ENCODE measurements around the gene TSPEAR.

TSPEAR gene

DNA sequence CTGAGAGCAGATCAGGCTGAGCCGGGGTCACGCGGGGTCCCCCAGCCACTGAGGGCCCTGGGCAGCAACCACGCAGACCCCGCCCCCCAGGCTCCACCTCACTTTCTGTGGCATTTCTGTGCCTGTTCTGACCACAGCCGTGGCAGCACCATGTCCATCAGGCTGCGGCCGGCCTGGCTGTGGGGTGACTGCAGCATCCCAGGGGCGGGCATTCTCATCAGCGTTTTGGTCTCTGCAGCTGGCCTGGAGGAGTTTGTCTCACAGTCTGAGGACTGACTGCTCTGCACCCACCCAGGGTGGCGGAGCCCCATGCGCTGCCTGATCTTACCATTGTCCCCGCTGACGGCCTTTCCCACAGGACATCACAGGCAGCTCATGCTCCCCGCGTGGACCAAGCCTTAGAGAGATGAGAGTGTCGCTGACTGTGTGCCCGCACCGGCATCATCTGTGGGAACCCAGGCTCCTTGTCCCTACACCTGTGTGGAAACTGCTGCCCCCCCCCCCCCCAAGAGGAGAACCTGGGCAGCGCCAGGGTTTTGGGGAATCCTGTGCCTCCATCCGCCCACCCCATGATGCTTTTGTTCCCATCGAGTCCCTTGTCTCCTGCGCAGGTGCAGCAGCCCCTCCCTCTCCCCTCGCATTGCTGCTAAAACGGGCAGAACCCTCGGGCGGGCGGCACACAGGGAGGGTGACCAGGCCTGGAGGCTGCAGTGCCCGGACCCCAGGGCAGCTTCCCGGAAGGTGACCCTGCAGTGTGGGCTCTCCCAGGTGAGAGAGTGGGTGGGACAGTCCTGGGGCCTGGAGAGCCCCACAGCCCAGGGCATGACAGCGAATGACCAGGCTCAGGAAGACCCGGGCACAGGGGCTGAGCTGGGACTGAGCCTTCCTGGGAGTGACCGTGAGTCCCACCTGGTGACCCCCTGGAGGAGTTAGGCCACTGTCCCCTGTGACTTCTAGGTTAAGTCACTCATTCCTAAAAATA is 173.2 kb downstream of the TSPEAR start:
- DNase-seq: no peak

DNA sequence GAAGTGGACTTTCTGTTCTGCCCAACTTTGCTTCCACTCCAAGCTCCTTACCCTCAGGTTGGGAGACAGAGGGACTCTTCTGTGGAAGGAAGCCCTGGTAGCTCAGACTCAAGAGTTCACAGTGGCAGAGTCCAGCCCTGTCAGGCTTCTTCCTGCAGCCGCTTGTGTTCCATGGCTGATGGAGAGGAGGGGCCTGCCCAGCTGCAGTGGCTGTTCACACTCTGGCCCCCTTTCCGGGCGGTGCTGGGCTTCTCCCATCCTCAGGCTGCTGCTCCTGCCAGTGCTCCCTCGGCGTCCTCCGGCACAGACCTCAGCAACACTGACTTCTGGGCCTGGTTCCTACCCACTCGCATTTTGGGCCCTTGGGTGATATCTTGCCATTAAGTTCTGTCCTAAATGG is 175.4 kb downstream of the TSPEAR start:
- DNase-seq: no peak

DNA sequence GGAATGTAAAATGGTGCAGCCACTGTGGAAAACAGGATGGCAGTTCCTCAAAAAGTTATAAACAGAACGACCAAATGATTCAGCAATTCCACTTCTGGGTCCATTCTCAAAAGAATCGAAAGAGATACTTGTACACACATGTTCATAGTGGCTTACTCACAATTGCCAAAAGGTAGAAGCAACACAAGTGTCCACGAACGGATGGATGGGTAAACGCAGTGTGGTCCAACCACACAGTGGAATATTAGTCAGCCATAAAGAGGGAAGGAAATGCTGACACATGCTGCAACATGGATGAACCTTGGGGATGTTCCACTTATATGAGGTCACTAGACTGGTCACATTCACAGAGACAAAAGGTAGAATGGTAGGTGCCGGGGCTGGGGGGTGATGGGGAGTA is 176.7 kb downstream of the TSPEAR start:
- DNase-seq: no peak

DNA sequence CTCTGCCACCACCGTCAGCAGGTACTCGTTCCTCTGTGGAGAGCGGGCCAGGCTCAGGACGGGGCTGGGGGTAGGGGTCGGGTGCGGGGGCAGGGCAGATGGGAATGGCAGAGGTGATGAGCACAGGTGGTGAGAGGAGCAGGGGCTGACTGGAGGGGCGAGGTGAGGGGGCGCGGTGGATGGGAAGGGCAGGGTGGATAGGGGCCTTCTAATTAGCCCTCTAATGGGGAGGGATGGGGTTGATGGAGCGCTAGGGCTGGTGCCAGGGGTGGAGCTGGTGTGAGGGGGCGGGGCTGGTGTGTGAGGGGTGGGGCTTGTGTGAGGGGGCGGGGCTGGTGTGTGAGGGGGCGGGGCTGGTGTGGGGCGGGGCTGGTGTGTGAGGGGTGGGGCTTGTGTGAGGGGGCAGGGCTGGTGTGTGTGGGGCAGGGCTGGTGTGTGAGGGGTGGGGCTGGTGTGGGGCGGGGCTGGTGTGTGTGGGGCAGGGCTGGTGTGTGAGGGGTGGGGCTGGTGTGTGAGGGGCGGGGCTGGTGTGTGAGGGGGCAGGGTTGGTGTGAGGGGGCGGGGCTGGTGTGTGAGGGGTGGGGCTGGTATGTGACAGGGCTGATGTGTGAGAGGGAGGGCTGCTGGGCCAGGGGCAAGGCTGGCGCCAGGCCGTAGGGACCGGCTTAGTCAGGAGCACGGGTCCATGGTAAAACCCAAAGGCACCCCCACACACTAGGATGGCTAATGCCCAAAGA is 177.3 kb downstream of the TSPEAR start:
- DNase-seq: no peak

DNA sequence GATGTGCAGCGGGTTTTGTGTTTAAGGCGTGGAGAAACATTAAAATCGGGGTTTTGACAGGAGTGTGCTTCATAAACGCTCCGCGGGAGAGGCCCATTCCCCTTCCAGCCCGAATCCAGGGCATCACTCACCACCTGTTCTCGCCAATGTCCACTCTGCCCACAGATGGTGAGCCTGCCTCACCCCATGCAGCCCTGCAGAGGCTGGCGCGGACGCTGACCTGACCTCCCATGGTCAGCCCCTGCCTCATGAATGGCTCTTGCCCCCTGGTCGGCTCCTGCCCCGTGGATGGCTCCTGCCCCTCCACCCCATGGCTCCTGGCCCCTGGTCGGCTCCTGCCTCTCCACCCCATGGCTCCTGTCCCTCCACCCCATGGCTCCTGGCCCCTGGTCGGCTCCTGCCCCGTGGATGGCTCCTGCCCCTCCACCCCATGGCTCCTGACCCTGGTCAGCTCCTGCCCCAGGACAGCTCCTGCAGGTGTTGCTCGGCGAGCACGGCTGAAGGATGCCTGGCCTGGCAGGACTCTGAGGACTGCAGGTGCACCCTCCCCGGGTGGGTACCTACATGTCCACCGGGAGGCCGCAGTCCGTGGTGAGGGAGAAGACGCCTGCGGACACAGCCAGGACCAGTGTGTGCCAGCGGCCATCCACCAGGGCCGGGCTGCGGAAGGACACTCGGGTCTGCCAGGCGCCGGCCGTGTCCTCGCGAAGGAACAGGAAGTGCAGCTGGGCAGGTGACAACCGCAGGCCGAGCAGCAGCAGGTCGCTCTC is 178.1 kb downstream of the TSPEAR start:
- no peak for DNase-seq

DNA sequence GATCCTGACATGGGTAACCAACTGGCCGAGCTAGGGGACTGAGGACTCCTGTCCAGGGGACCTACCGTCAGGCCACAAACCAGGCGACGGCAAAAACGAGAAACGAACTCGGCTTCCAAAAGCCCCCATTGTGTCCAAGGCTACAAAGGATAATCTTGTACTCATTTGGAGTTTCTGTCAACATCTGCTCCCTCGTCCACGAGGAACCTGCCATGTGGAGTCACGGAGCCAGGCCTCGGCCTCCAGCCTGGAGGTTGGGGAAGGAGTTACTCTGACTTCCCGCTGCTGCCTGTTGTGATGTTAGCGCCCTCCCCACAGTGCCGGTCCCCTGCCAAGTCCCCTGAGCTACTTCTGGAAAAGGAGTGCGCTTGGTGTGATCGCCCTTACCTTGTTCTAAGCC is 178.7 kb downstream of the TSPEAR start:
- DNase-seq: no peak

DNA sequence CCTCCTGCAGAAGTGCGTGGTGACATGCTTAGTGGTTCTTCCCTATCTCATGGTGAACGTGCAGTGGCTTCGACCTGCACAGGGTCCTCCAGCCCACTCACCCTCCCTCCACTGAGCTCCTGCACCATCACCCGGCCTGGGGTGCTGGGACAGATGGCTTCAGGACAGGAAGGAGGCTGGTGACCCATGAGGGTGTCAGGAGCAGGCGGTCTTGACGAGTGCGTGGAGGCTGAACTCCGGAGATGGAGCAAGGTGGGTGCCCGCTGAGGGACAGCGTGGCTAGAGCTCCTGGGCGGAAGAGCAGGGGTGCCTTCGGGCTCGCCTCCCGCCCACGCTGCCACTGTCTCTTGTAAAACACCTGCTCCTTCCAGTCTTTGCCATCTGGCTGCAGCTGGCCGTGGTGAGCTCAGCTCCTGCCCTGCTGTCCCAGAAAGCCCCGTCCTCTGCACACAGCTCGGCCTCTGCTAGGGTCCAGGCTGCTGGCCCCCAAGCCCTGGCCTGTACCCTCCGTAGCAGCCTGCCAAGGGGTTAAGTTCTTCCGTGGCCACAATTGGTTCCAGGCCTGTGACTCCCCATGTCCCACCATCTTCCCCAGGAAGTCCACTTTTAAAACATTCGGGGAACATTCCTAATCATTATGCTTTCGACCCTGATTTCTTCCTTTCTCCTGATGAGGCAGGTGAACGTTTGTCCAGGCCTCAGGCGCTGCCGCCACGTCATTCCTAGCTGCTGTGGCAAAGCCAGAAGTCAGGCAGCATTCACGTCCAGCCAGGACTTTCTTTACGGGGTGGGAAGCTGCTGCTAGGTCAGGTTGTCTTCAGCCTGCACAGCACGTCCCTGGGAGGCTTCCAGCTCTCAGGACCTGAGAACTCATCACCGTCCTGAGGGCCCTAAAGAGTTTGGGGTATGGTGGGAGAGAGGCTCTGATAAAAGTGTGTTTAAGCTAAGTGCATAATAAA is 179.5 kb downstream of the TSPEAR start:
- DNase-seq: no peak

DNA sequence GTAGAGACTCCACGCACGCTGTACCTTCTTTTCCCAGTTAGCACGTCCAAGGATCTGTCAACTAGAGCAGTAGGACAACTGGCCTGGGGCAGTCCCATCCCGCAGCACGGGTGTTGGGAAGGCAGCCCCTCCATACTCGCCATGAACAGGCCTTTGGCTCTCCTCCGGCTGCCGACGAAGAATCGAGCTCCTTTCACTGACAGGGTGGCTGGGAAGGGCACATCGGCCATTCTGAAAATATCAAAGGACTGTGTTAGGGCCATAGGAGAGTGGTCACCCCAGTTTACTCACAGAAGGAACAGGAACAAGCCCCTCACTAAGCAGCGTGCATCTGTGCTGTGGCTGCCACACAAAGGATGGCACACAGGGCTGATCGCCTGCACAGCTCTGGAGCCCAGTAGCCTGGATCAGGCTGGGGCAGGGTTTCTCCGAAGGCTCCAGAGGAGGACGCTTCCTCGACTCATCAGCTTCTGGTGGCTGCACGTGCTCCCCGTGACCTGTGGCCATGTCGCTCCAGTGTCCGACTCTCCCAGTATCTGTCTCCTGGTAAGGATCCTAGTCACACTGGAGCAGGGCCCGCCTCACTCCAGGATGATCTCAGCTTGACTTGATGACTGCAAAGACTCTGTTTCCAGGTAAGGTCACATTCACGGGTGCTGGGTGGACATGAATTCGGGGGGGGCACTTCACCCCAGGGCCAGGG is 180.3 kb downstream of the TSPEAR start:
- no peak for DNase-seq

DNA sequence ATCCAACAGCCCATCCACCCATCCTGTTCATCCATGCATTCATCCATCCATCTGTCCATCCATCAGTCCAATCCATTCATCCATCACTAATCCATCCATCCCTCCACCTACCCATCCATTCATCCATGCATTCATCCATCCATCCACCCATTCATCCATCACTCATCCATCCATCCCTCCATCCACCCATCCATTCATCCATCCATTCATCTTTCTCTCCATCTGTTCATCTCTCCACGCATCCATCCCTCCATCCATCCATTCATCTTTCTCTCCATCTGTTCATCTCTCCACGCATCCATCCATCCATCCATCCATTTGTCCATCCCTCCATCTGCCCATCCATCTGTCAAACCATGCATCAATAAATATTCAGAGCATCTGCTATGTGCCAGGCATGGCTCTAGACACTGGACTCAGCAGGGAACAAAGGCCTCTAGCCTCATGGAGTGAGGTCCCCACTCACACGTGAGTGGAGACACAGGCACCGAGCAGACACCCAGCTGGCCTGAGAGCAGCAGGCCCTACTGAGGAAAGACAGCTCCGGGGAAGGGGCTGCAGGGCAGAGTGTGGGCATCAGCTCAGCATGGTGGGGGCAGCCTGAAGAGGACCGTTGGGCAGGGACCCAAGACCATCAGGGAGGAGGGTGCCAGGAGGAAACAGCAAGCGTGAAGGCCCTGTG is 181.0 kb downstream of the TSPEAR start:
- DNase-seq: no peak

DNA sequence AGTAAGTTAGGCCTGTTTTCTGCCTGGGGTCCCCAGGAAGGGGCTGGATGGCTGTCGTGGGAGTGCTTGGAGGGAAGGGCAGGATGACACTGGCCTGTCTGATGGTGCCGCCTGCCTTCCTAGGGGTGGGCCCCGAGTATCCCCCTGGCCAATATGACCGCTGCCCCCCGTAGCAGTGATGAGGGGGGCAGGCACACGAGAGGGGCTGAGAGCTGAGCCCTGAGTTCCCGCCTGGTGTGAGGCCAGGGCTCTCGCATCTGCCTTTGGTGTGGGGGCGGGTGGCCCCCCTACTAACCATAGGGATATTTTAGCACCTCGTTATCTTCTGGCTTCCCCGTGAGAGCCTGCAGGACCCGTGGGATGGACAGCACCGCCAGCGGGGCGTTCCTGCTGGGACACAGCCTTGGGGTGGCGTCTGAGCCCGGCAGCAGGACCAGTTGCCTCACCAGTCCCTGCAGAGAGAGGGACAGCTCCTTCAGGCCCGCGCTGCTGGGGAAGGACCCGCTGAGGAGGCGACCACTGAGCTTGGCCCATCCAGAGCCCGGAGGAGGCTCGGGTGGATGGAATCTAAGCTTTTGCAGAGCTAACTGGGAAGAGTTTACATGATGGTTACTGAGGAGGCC is 181.8 kb downstream of the TSPEAR start:
- no peak for DNase-seq

DNA sequence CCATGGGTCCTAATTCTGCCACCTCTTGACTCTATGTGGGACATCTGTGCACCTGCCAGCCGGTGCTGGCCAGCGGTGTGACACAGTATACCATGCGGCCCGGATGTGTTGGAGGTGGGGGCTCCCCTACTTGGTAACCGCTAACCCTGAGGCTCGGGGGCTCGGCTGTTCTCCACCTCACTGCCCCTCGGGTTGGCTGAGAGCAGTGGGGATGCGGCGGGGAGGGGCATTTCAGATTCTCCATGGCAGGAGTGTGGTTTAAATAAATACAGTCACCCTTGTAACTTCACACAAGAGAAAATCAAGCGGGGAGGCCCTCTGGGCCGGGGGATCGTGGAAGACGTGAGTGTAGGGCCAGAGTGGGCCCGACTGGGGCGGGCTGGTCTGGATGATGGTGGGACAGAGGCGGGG is 182.4 kb downstream of the TSPEAR start:
- DNase-seq: no peak

DNA sequence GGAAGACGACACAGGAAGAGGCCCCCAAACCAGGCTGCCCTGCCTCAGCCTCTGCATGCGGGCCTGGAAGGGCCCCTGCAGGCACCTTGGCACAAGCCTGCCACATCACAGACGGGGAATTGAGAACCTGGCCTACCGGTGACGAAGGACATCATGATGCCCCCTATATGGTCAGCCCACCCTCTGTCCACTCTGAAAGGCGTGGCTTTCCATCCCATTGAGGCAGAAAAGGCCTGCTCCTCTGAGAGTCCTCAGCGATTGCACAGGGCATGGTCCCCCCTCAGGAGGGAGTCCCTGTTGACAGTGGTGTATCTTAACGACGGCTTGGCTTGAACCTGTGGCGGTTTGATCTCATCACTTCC is 182.8 kb downstream of the TSPEAR start:
- no peak for DNase-seq

DNA sequence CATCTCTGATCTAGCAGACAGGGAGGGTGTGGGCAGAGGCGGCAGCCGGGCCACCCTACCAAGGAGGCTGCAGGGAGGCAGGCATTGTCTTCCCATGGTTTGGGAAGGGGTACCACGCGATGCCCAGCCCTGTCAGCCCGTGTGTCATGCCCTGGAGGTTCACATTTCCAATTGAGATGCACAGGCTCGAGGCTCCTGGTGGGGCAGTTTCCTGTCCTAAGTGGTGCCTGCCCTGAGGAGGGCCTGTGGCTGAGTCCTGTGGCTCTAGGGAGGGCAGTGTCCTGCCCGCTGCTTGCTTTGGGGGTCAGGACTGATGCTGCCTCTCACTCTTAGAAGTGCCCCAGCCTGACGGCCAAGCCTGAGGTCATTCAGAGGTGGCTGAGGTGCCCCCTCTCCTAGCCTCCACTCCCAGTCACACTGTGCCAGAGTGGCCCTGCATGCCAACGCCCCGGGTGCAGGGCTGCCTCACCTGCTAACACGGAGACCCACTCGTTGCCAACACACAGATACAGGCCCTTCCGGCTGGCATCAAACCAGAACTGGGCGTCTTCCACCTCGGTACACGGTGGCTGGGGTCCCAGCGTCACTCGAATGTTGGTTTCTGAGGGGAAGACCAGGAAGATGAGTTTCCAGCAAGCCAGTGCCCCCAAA is 183.3 kb downstream of the TSPEAR start:
- DNase-seq: no peak

DNA sequence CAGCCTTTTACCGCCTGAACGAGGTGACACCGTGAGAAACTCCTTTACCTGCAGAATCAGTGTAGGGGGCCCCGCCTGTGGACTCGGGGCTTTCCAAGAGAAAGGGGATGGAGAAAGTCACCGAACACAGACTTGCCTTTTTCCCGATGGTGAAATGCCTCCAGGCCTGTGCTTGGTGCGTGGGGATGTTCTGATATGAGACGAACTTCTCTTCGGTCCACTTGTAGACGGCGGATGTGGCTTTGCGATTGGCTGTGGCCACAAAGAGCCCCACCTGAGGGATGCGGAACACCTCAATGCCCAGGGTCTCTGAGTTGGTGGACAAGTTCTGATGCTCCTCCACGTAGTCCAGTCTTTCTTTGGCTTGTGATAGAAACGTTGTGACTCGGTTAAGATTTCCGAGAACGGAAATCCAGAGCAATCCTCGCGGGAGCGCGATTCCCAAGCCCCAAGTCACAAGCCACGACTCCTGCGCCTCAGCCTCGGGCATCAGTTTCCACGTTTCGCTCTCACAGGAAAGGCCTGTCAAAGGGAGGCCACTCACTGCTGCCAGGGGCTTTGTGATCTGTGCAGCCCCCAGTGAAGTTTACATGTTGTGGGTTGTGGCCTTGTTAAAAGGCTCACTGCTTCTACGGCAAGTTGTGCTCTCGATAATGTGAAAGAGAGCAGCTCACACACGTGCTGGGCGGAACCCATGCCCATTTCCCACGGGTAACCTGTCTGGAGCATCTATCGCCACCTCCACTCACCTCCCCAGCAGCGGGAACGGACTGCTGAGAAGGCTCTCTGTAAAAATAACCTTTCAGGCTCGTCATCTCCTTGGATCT is 184.0 kb downstream of the TSPEAR start:
- no peak for DNase-seq

DNA sequence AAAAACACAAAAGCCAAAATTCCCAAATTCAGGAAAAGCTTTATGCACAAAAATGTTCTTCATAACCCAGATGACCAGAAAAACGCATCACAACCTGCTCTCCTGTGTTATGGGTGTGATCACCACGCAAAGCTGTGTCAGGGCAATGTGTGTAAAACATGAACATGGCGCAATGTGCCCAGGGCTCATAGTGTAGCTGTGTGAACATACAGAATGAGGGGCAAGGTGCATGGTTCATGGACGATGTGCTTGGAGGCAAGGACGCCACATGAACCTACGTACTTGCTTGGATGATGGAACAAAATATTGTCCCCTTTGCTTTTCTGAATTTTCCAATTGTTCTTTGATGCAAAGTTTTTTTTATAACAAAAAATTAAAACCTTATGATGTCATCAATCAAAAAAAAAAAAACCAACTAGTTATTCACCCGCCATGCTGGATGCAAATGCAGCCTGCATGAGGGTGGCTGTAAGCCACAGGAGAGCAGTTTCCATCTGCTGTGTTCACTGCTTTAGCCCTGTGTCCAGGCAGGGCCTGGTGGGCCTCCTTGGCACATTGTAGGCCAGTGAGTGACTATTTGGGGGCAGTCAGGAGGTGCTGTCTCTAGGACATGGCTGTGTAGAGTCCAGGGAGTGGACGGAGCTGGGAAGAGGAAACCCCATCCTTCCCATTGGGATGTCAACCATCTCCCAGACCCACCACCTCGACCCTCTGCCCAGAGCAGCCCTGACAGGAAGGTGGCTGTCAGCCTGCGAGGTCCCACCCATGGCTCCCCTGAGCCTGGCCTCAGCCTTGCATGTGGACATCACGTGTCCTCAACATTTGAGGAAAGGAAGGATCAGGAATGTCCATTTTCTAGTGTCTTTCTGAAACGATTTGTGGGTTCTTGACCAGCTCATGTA is 185.0 kb downstream of the TSPEAR start:
- DNase-seq: no peak

DNA sequence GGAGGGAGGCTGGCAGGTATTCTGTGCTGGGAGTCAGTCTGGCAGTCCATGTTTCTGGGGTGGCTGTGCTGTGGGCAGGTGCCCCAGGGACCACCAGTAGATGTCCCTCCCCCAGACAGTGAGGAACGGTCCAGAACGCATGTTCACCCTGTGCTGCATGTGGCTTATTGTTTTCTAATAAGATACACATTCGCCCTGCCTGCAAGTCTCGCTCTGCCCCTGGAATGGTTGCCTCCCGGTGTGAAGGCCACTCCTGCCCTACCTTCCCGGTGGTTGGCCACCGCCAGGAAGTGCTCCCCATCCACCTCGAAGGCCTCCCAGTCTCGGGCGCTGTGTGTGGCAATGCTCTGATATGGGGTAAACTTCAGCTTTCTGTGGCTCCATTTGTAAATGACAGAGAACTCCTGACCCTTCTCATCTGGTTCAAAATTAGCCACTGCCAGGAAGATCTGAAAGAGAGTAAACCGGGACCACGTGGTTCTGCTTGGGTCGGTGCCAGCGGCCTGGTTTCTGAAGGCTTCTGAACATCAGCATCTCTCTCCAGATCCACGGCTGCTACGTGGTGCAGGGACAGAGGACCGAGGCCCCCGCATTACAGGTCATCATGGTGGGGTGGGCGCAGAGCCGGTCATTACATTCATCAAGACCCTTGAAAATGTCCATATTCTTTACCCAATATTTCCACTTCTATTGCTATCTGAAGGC is 185.8 kb downstream of the TSPEAR start:
- no peak for DNase-seq
